Measurements from ENCODE around the gene JUN. TPM values are rescaled to one million over a fixed set of nuclear protein-coding genes. Genes with fewer than 3 reads are reported as not detected.

The JUN gene
- total and polyA plus RNA-seq, 7 donors, result 40.1 to 213 (median 137) TPM

GRCh38 chr1:58786184-58786926 lies 2.5 kb upstream of the JUN start:
- DNase-seq (no peak), ATAC-seq (no peak)
- H3K4me1 ChIP-seq, result peaks cover 10% of the 10 kb centered on the region
- peak overlapping the region; percentile 99 for H3K4me3 ChIP-seq
- H3K9me3 ChIP-seq, result peaks cover 2% of the 10 kb centered on the region
- 73 to 84% (median 78%) methylated on average over 6 of the region's 6 CpGs for WGBS, 3 donors
- H3K27me3 ChIP-seq (ENCODE audit: insufficient read depth in 3 of 3, low read length in 2 of 3), result no peaks in the 10 kb centered on the region
- peaks cover 0 to 16% of the 10 kb centered on the region in 2 donors for H3K36me3 ChIP-seq (ENCODE audit: insufficient read depth in 1 of 2, low read depth in 1 of 2)
- intact Hi-C loops (cut with DNase I), result no loop called here
- TF ChIP-seq CTCF (IDR thresholded peaks at IDR 0.05), result no peak
- H3K27ac ChIP-seq, result peak overlapping the region; percentile 100

GRCh38 chr1:58785442-58786058 lies 1.7 kb upstream of the JUN start:
- 1 to 2% (median 2%) methylated on average over 14 of the region's 14 CpGs for WGBS, 3 donors
- ATAC-seq, result peak; percentile 2 to 20 (median 12)
- Histone ChIP-seq H3K36me3 (ENCODE audit: insufficient read depth in 1 of 2, low read depth in 1 of 2) (peaks cover 0 to 19% of the 10 kb centered on the region in 2 donors), H3K27me3 (ENCODE audit: insufficient read depth in 3 of 3, low read length in 2 of 3) (no peaks in the 10 kb centered on the region), H3K4me1 (peaks cover 13% of the 10 kb centered on the region), H3K27ac (peak overlapping the region; percentile 100), H3K4me3 (peak overlapping the region; percentile 99), H3K9me3 (peaks cover 2% of the 10 kb centered on the region)
- intact Hi-C loops (cut with DNase I), result loop anchor here (1.0 to 2.0 kb wide), 6 partner anchors 30 to 913 kb away; partner anchors contain the start of gene FGGY (in 1 of the 2)
- no peak for TF ChIP-seq CTCF (IDR thresholded peaks at IDR 0.05)
- peak; percentile 24 to 84 for DNase-seq

- ATAC-seq, result peak; percentile 27 to 47 (median 36)
- peak; percentile 89 to 94 for DNase-seq
- Histone ChIP-seq H3K9me3 (peaks cover 2% of the 10 kb centered on the region), H3K27me3 (ENCODE audit: insufficient read depth in 3 of 3, low read length in 2 of 3) (no peaks in the 10 kb centered on the region), H3K4me1 (peaks cover 19% of the 10 kb centered on the region), H3K36me3 (ENCODE audit: insufficient read depth in 1 of 2, low read depth in 1 of 2) (peaks cover 0 to 19% of the 10 kb centered on the region in 2 donors), H3K4me3 (peak overlapping the region; percentile 99), H3K27ac (peak overlapping the region; percentile 100)
- intact Hi-C loops (cut with DNase I), result loop anchor here (1.0 to 5.0 kb wide), 12 partner anchors 30 to 922 kb away; partner anchors contain the start of gene FGGY (in 2 of the 2)
- peak; percentile 67 for TF ChIP-seq CTCF (IDR thresholded peaks at IDR 0.05)
- WGBS, 3 donors, result 0 to 1% (median 0%) methylated on average over 49 to 56 of the region's 56 CpGs
Measured at GRCh38 chr1:58784758-58785441, 1.1 kb upstream of the JUN start.

GRCh38 chr1:58783090-58783992 lies 506 bp downstream of the JUN start:
- peak; percentile 1 to 27 (median 11) for ATAC-seq
- Histone ChIP-seq H3K4me3 (peak overlapping the region; percentile 99), H3K4me1 (peaks cover 19% of the 10 kb centered on the region), H3K36me3 (ENCODE audit: insufficient read depth in 1 of 2, low read depth in 1 of 2) (peaks cover 0 to 19% of the 10 kb centered on the region in 2 donors), H3K27me3 (ENCODE audit: insufficient read depth in 3 of 3, low read length in 2 of 3) (no peaks in the 10 kb centered on the region), H3K9me3 (peaks cover 2% of the 10 kb centered on the region), H3K27ac (peak overlapping the region; percentile 100)
- peak; percentile 70 to 82 for DNase-seq
- TF ChIP-seq CTCF (IDR thresholded peaks at IDR 0.05), result no peak
- WGBS, 3 donors, result 0% methylated on average over 84 to 86 of the region's 86 CpGs
- intact Hi-C loops (cut with DNase I), result loop anchor here (5.0 kb wide), 6 partner anchors 119 to 924 kb away; partner anchors contain the start of gene FGGY (in 1 of the 2)
